OCI-LY7 (cell line): ENCODE results near the gene NDOR1.

Experiments used
- EZH2phosphoT487 ChIP-seq: fragments of 200-600 bp; sonication (generic); IDR thresholded peaks from 2 replicates; pipeline ENCODE4 v1.6.1; 2018; ENCODE audit warnings: low read depth, borderline replicate concordance, mild to moderate bottlenecking, mixed run types, antibody characterized with exemption, low read length, moderate library complexity, mixed read lengths
- TF ChIP-seq, protein P1 (sequence below): fragments of 200-600 bp; sonication (generic); conservative IDR thresholded peaks from 2 replicates; pipeline ENCODE4 v1.5.1; 2014; ENCODE audit warnings: mild to moderate bottlenecking, antibody characterized with exemption, low read length, moderate library complexity, mixed read lengths

DNA sequence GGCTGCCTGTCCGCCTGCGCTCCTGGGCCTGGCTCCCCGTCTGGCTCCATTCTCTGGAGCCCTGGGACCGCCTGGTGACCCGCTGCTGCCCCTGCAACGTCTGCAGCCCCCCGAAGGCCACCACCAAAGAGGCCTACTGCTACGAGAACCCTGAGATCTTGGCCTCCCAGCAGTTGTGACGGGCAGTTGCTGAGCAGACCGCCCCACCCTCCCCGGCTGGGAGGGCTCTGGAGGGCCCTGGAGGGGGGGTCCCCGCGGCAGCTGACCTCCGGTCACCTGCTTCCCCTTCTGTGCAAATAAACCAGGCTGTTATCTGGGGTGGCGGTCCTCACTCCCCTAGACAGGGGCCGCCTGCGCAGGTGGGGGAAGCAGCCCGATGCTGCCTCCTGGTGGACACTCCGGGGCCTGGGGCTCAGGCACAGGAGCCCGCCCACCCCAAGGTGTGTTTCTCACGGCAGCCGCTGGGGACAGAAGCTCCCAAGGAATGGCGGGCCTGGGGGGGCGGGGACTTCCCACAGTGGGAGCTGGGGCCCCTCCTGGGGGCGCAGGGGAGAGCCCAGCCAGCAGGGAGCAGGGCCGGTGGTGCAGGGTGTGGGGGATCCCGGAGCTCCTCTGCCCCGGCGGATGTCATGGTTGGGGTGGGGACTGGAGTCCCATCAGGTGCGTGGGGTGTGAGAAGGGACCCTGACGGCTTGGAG is 30.9 kb downstream of the NDOR1 start:
- TF ChIP-seq, protein P1, sequence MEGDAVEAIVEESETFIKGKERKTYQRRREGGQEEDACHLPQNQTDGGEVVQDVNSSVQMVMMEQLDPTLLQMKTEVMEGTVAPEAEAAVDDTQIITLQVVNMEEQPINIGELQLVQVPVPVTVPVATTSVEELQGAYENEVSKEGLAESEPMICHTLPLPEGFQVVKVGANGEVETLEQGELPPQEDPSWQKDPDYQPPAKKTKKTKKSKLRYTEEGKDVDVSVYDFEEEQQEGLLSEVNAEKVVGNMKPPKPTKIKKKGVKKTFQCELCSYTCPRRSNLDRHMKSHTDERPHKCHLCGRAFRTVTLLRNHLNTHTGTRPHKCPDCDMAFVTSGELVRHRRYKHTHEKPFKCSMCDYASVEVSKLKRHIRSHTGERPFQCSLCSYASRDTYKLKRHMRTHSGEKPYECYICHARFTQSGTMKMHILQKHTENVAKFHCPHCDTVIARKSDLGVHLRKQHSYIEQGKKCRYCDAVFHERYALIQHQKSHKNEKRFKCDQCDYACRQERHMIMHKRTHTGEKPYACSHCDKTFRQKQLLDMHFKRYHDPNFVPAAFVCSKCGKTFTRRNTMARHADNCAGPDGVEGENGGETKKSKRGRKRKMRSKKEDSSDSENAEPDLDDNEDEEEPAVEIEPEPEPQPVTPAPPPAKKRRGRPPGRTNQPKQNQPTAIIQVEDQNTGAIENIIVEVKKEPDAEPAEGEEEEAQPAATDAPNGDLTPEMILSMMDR: peak; percentile 99
- no peak for TF ChIP-seq EZH2phosphoT487
